ENCODE results near the gene PIERCE2. TPM values are rescaled to one million over a fixed set of nuclear protein-coding genes. Genes with fewer than 3 reads are reported as not detected.
A peak's percentile ranks its signal among the peaks of the same experiment; 100 is the strongest.

The PIERCE2 gene
- total RNA-seq, 1 donor from 2014 or later: 2.3 TPM

DNA sequence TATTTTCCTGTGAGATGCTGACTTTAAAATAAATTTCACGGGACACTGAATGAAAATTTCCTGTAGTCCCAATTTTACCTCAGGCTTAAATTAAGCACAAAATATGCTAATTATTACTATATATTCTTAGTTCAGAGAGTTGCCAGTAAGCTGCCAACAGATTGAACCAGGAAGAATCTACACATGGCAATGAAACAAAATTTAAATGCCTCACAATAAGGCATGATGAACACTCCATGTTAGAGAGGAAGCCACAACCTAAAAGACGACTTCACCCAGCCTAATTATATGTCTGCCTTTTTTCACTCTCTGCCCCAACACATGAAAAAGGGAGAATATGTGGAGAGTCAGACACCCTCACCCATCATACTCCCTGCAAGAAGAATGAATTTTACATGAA is 60.0 kb downstream of the PIERCE2 start:
- Histone ChIP-seq H3K36me3 (no peaks in the 10 kb centered on the region), H3K27me3 (no peaks in the 10 kb centered on the region), H3K4me3 (no peak overlapping the region), H3K4me1 (no peaks in the 10 kb centered on the region), H3K9me3 (no peaks in the 10 kb centered on the region), H3K27ac (no peak overlapping the region)
- DNase-seq: no peak
- ATAC-seq: no peak
- intact Hi-C loops (cut with DNase I): no loop called here
- TF ChIP-seq CTCF (IDR thresholded peaks at IDR 0.05): no peak

Small RNA genes lying within 50 kb of the gene (microRNA-seq; reads per million reads assigned to microRNA genes)
- gene MIR628 (ENCODE audit: borderline microRNAs expressed): 72.5 reads per million, percentile 62 among the genes with 10 or more reads in this experiment

Other genes starting within 250 kb of the PIERCE2 start
- 62.1 TPM for gene RSL24D1, start 211.6 kb upstream of the PIERCE2 start, total RNA-seq
- gene RAB27A, start 118.7 kb upstream of the PIERCE2 start, total RNA-seq: 72.5 TPM
- gene PIGBOS1, start 89.4 kb upstream of the PIERCE2 start, total RNA-seq: 12.4 TPM
- gene PIGB, start 89.3 kb upstream of the PIERCE2 start, total RNA-seq: 8.6 TPM
- gene CCPG1, start 136 bp upstream of the PIERCE2 start, total RNA-seq: 92.0 TPM
- 2.4 TPM for gene DNAAF4, start 99.7 kb downstream of the PIERCE2 start, total RNA-seq
- gene PYGO1, start 179.8 kb downstream of the PIERCE2 start, total RNA-seq: 11.1 TPM

All from upper lobe of right lung (tissue), 1 donor.